A673 (cell line): ENCODE results near the gene SPINT1.

Experiments used
- CTCF ChIP-seq: fragments of 300-800, 200-600 bp; sonication (generic); conservative IDR thresholded peaks from 2 replicates; pipeline ENCODE4 v1.5.1; 2017; ENCODE audit warnings: low read depth, mild to moderate bottlenecking, antibody characterized with exemption, low read length, moderate library complexity, mixed read lengths
- EZH2 ChIP-seq: fragments of 200-600 bp; sonication (generic); IDR thresholded peaks from 2 replicates; pipeline ENCODE4 v1.6.1; 2017; ENCODE audit warnings: borderline replicate concordance, low read depth, mild to moderate bottlenecking, mixed read lengths, antibody characterized with exemption, low read length; ENCODE audit not compliant: poor library complexity, severe bottlenecking

- TF ChIP-seq EZH2 (no peak), CTCF (no peak)
Measured at GRCh38 chr15:40815042-40815698, 28.7 kb upstream of the SPINT1 start.
